Ectodermal cell (in vitro differentiated cells): ENCODE results near the gene KANTR.

ENCODE experiments used
- H3K27ac ChIP-seq: 2 replicates; pipeline ENCODE4 v1.7.0; 2013; ENCODE audit warnings: mild to moderate bottlenecking, low read depth, low read length; ENCODE audit not compliant: insufficient read depth, poor library complexity, severe bottlenecking
- H3K27me3 ChIP-seq: 2 replicates; pipeline ENCODE4 v1.7.0; 2013; ENCODE audit warnings: mild to moderate bottlenecking, low read length; ENCODE audit not compliant: insufficient read depth, control insufficient read depth, poor library complexity, severe bottlenecking
- H3K36me3 ChIP-seq: one replicate; pipeline ENCODE4 v1.7.0; 2013; ENCODE audit warnings: low read length; ENCODE audit not compliant: control insufficient read depth, insufficient read depth
- H3K4me1 ChIP-seq: one replicate; pipeline ENCODE4 v1.7.0; 2013; ENCODE audit warnings: low read length; ENCODE audit not compliant: control insufficient read depth, insufficient read depth
- H3K4me3 ChIP-seq: 2 replicates; pipeline ENCODE4 v1.7.0; 2013; ENCODE audit warnings: low read depth, low read length, control low read depth; ENCODE audit not compliant: insufficient read depth
- H3K9me3 ChIP-seq: 2 replicates; pipeline ENCODE4 v1.7.0; 2013; ENCODE audit warnings: mild to moderate bottlenecking, low read length, moderate library complexity; ENCODE audit not compliant: control insufficient read depth
- WGBS, 2 experiments: methylation state at CpG; one replicate each; pipeline ENCODE4 v1.1.7; 2013; ENCODE audit warnings: missing lambda C conversion rate in 2 of 2; 5-methylcytosine and 5-hydroxymethylcytosine counted together

The KANTR gene

GRCh38 chrX:53071064-53071463 lies 22.9 kb upstream of the KANTR start:
- H3K27ac ChIP-seq, result no peak overlapping the region
- H3K4me1 ChIP-seq, result peaks cover 3% of the 10 kb centered on the region
- H3K36me3 ChIP-seq, result no peaks in the 10 kb centered on the region
- no peaks in the 10 kb centered on the region for H3K27me3 ChIP-seq
- H3K9me3 ChIP-seq, result no peaks in the 10 kb centered on the region
- H3K4me3 ChIP-seq, result no peak overlapping the region
- 87 to 90% methylated on average over 9 of the region's 10 CpGs for WGBS, 2 experiments

- H3K4me1 ChIP-seq, result peaks cover 3% of the 10 kb centered on the region
- no peaks in the 10 kb centered on the region for H3K27me3 ChIP-seq
- H3K36me3 ChIP-seq, result no peaks in the 10 kb centered on the region
- 26 to 28% methylated on average over 30 to 31 of the region's 31 CpGs for WGBS, 2 experiments
- no peak overlapping the region for H3K4me3 ChIP-seq
- H3K9me3 ChIP-seq, result no peaks in the 10 kb centered on the region
- no peak overlapping the region for H3K27ac ChIP-seq
These were observed 22.1 kb upstream of the KANTR start for GRCh38 chrX:53071604-53072417.

- H3K36me3 ChIP-seq, result peaks cover 3% of the 10 kb centered on the region
- H3K27ac ChIP-seq, result peak overlapping the region; percentile 50
- H3K4me3 ChIP-seq, result no peak overlapping the region
- no peaks in the 10 kb centered on the region for H3K27me3 ChIP-seq
- WGBS, 2 experiments, result 80 to 85% methylated on average over 9 of the region's 9 CpGs
- H3K4me1 ChIP-seq, result peaks cover 3% of the 10 kb centered on the region
- no peaks in the 10 kb centered on the region for H3K9me3 ChIP-seq
These were observed 21.4 kb upstream of the KANTR start for GRCh38 chrX:53072418-53073114.

- Histone ChIP-seq H3K27ac (peak overlapping the region; percentile 50), H3K36me3 (peaks cover 4% of the 10 kb centered on the region), H3K9me3 (no peaks in the 10 kb centered on the region), H3K4me1 (peaks cover 3% of the 10 kb centered on the region), H3K4me3 (no peak overlapping the region), H3K27me3 (no peaks in the 10 kb centered on the region)
- 55 to 68% methylated on average over 5 of the region's 6 CpGs for WGBS, 2 experiments
These were observed 20.8 kb upstream of the KANTR start for GRCh38 chrX:53073115-53073586.

- WGBS, 2 experiments, result 88 to 90% methylated on average over 7 of the region's 7 CpGs
- H3K4me3 ChIP-seq, result no peak overlapping the region
- peaks cover 8% of the 10 kb centered on the region for H3K4me1 ChIP-seq
- no peaks in the 10 kb centered on the region for H3K27me3 ChIP-seq
- H3K27ac ChIP-seq, result no peak overlapping the region
- peaks cover 4% of the 10 kb centered on the region for H3K36me3 ChIP-seq
- H3K9me3 ChIP-seq, result no peaks in the 10 kb centered on the region
These were observed 18.9 kb upstream of the KANTR start for GRCh38 chrX:53075011-53075410.

- H3K4me3 ChIP-seq, result no peak overlapping the region
- no peak overlapping the region for H3K27ac ChIP-seq
- H3K9me3 ChIP-seq, result no peaks in the 10 kb centered on the region
- peaks cover 4% of the 10 kb centered on the region for H3K36me3 ChIP-seq
- H3K4me1 ChIP-seq, result peaks cover 14% of the 10 kb centered on the region
- H3K27me3 ChIP-seq, result no peaks in the 10 kb centered on the region
- 95 to 96% methylated on average over 21 of the region's 21 CpGs for WGBS, 2 experiments
These were observed 17.3 kb upstream of the KANTR start for GRCh38 chrX:53076671-53077070.

GRCh38 chrX:53077207-53078197 lies 16.4 kb upstream of the KANTR start:
- Histone ChIP-seq H3K36me3 (peaks cover 4% of the 10 kb centered on the region), H3K9me3 (no peaks in the 10 kb centered on the region), H3K27me3 (no peaks in the 10 kb centered on the region), H3K27ac (no peak overlapping the region), H3K4me3 (no peak overlapping the region), H3K4me1 (peaks cover 12% of the 10 kb centered on the region)
- 96% methylated on average over 25 to 27 of the region's 27 CpGs for WGBS, 2 experiments

- no peaks in the 10 kb centered on the region for H3K27me3 ChIP-seq
- peaks cover 11% of the 10 kb centered on the region for H3K4me1 ChIP-seq
- H3K4me3 ChIP-seq, result no peak overlapping the region
- WGBS, 2 experiments, result 86 to 100% methylated on average over 1 of the region's 1 CpG
- no peaks in the 10 kb centered on the region for H3K9me3 ChIP-seq
- H3K36me3 ChIP-seq, result peaks cover 4% of the 10 kb centered on the region
- H3K27ac ChIP-seq, result no peak overlapping the region
These were observed 15.0 kb upstream of the KANTR start for GRCh38 chrX:53078943-53079342.

- H3K36me3 ChIP-seq, result peaks cover 16% of the 10 kb centered on the region
- H3K27ac ChIP-seq, result peak overlapping the region; percentile 77
- no peaks in the 10 kb centered on the region for H3K9me3 ChIP-seq
- WGBS, 2 experiments, result 15 to 39% methylated on average over 6 to 14 of the region's 17 CpGs
- H3K4me1 ChIP-seq, result peaks cover 15% of the 10 kb centered on the region
- H3K27me3 ChIP-seq, result no peaks in the 10 kb centered on the region
- H3K4me3 ChIP-seq, result peak overlapping the region; percentile 4
These were observed 13.0 kb upstream of the KANTR start for GRCh38 chrX:53080628-53081580.
